ENCODE data around the gene CYREN.

CYREN gene

GRCh38 chr7:135195968-135196629, 25.6 kb upstream of the CYREN start:
- DNase-seq = no peak

- no peak for DNase-seq
These were observed 24.6 kb upstream of the CYREN start for GRCh38 chr7:135195156-135195555.

DNA sequence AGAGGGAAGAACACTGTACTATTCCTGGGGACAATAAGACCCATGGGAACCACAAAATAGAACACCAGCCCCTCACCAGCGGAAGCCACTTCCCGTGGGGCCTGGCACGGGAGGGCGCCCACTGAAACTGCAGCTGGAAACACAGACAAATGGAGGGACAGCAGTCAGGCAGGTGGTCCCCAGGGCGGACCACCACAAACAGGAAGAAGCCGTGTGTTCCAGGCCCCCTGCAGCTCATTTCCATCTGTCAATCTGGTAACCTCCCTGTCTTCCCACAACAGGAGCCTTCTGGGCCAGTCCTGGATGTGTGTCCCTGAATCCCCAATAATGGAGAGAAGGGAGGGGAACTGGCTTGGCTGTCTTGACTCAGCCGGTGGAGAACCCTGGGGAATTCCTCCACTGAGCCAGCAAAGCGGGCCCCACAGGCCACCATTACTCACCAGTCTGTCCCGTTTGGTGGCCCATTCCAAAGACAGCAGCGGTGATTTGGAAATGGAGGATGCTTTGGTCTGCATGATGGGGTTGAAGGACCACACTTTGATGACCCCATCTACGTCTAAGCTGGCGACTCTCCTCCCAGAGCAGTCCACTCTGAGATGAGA, 24.1 kb upstream of the CYREN start:
- DNase-seq = no peak

GRCh38 chr7:135193615-135194081, 23.1 kb upstream of the CYREN start:
- DNase-seq = no peak

GRCh38 chr7:135192914-135193536, 22.5 kb upstream of the CYREN start:
- no peak for DNase-seq

- no peak for DNase-seq
These were observed 20.2 kb upstream of the CYREN start for GRCh38 chr7:135190703-135191102.

DNA sequence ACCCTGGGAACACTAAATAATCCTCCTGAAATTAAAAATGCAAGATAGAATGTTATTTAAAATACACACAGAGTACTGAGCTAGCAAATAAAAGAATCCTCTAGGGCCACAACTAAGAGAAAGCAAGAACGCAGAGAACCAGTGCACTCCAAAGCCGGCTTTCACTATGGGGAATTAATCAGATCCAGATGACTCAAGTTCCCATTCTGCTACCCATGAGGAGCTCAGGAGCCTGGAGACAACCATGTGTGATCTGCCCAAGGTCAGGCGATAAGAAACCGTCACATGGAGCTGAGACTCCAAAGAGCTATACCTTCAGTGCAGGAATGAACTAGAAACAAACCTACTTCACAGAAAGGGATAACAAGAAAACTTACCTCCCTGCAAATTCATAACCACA, 19.5 kb upstream of the CYREN start:
- DNase-seq = no peak

DNA sequence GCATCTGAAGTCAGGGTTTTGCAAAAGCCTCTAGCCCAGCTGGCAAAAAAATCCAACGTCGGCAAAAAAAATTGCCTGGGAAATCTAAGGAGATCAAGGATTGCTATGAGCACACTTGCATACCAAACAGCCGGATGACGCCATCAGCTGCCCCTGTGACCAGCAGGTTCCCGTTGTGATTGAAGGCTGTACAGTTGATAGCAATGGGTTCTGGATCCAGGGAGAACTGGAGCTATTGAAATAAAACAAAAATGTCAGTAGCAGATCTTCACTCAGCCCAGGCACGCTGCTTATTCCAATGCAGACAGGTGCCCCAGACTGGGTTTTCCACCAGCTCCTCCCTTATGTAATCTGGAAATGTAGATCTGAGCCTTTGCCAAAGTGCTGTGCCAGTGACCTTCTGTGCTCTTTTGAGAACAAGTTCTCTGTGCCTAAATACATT, 18.7 kb upstream of the CYREN start:
- no peak for DNase-seq

DNA sequence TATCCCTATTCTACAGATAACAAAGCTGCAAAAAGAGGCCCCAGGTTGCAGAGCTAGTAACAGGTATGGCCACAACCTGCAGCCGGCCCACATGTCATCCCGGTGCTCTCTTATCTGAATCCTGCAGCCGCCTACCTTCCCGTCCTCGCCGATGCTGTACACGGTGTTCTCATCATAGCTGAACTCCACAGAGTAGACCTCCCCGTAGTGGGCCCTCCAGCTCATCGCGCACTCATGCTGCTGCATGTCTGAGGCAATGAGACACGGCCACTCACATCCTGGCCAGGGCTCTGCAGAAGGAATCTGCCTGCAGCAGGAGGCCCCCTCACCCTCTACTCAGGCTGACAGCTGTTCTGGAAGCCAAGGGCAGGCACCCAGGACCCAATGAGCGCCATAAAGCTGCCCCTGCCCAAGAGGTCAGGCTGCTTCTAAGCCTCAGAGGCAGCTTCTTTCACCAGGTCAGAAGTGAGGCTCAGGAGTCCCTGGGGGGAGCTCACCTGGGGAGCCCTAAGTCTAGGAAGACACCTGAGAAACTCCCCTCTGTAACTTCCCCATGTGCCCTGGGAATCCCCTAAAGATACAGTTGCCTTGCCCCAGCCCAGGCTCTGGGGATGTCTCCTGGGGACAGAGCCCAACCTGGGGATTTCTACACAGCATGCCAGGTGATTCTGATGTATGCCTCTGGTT, 17.9 kb upstream of the CYREN start:
- DNase-seq = no peak

GRCh38 chr7:135186841-135187253, 16.3 kb upstream of the CYREN start:
- DNase-seq = no peak

- no peak for DNase-seq
These were observed 15.7 kb upstream of the CYREN start for GRCh38 chr7:135186261-135186540.

GRCh38 chr7:135185471-135186260, 15.2 kb upstream of the CYREN start:
- DNase-seq = no peak

GRCh38 chr7:135184254-135184841, 13.8 kb upstream of the CYREN start:
- DNase-seq = no peak

DNA sequence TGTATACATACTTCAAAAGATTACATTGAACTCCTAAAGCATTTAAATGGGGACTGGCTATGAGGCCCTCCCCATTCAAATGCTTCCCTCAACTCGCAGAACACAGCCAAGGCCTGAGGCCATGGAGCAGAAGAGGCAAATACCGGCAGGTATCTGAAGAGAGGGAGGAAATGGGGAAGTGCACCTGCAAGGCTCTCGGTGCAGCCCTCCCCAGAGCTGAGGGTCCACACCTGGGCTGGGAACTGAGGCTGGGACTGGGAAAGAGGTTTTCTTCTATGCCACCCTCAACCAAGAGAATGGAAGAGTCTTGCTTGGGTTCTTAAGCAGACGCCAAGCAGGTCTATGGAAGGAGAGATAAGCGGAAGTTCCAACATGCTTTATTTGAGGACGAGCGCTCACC, 13.0 kb upstream of the CYREN start:
- DNase-seq = no peak

DNA sequence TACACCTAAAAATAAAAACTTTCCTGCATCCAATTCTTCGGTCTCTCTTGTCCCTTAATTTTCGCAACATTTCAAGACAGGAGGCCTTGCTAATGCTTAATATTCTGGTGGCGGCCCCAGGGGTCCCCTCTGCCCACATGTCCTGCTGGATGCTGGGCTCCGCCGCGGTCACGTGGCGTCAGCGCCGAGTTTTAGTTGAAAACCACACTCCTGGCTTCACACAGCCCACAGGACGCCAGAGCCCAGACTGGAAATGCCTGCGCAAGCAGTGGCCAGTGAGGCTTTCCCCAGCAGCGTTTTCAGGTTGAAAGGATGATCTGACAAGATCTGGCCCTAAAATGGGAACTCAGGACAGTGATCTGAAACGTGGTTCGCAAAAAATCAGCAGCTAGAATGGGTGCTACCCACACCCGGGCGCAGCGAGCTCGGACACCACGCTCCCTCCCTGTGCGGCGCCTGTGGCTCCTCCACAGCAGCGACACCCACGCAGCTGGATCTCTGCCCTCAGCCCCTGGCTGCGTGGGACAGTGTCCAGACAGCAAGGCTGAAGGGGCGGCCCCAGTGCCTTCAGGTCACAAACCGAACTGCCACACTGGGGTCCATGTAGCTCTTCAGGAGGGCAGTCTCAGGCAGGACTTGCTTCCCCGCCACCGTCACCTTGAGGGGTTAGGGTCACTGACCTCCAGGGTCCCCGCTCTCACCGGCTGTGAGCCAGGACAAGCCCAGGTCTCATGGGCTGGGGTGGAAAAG, 11.6 kb upstream of the CYREN start:
- DNase-seq = no peak

- DNase-seq = no peak
These were observed 10.9 kb upstream of the CYREN start for GRCh38 chr7:135181261-135181928.

DNA sequence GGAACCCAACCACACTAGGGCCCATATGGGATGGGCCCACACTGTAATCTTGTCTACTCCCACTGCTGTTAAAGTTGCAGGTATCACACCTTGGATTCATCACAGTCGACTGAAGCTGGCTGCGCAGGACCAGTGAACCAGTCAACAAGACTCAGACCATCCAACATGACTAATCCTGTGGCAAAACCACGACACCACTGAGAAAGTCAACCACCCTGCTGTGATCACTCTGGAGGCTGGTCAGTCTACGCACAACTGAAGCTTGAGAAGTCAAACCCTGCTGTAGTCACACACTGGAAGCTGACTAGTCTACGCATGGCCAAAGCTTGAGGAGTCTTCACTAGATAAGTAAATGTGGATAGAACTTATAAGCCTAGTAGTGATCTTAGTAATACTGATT, 9.6 kb upstream of the CYREN start:
- no peak for DNase-seq

DNA sequence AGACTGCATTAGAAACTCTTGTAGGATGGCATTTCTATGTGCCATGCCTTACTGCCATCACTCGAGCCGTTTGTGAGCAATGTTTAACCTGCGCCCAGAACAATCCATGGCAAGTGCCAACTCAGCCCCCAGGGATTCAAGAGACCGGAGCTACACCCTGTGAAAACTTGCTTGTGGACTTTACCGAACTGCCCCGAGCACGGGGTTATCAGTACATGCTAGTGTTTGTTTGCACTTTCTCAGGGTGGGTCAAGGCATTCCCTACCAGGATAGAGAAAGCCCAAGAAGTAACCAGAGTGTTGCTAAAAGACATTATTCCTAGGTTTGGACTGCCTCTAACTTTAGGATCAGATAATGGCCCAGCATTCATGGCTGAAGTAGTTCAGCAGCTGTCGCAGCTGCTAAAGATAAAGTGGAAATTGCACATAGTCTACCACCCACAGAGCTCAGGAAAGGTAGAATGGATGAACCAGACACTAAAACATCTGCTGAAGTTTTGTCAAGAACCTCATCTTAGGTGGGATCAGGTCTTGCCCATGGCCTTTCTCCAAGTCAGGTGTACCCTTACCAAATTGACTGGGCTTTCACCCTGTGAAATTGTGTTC, 8.9 kb upstream of the CYREN start:
- no peak for DNase-seq

- no peak for DNase-seq
These were observed 7.9 kb upstream of the CYREN start for GRCh38 chr7:135178364-135178763.

- DNase-seq = no peak
These were observed 6.7 kb upstream of the CYREN start for GRCh38 chr7:135177028-135177696.

Data from right hindlimb (tissue), 1 donor.